Activated B cell treated with CpG ODN at 0.5 μM for 24 hours (primary cell): ENCODE data around the gene STK10. TPM values are rescaled to one million over a fixed set of nuclear protein-coding genes. Genes with fewer than 3 reads are reported as not detected.
A peak's percentile ranks its signal among the peaks of the same experiment; 100 is the strongest.

Experiments used
- ATAC-seq: fragments of 200-7000 bp; cut with Tn5 transposase; one replicate; pipeline ENCODE4 v1.10.0; 2021; ENCODE audit warnings: low read depth, mild to moderate bottlenecking, moderate library complexity
- CTCF ChIA-PET: fragments of 350-600 bp; sonication (Branson Sonifier 250); formaldehyde crosslinking; loops from one replicate; lab custom pipeline; 2021; ENCODE audit warnings: antibody characterized with exemption; lab: Charles Lee
- POLR2A ChIA-PET: fragments of 350-600 bp; sonication (Branson Sonifier 250); formaldehyde crosslinking; loops from one replicate; lab custom pipeline; 2021; ENCODE audit warnings: antibody characterized with exemption; lab: Charles Lee
- DNase-seq: peaks from one replicate; pipeline ENCODE4 v3.0.0; 2022
- H3K27ac Mint-ChIP-seq: one replicate; pipeline ENCODE4 v1.8.0; 2020; ENCODE audit warnings: mixed read lengths
- H3K27me3 Mint-ChIP-seq: one replicate; pipeline ENCODE4 v1.8.0; 2021; ENCODE audit warnings: mixed read lengths
- H3K36me3 Mint-ChIP-seq: one replicate; pipeline ENCODE4 v1.8.0; 2021; ENCODE audit warnings: low read depth, mixed read lengths
- H3K4me1 Mint-ChIP-seq: one replicate; pipeline ENCODE4 v1.8.0; 2021; ENCODE audit warnings: mixed read lengths
- H3K4me3 Mint-ChIP-seq: one replicate; pipeline ENCODE4 v1.8.0; 2020; ENCODE audit warnings: mild to moderate bottlenecking, mixed read lengths
- H3K9me3 Mint-ChIP-seq: one replicate; pipeline ENCODE4 v1.8.0; 2020; ENCODE audit warnings: mixed read lengths
- intact Hi-C: fragments of 100-400 bp; cut with micrococcal nuclease; formaldehyde crosslinking; loops from one replicate; pipeline ENCODE4 v1.15.1; 2024
- total RNA-seq: library from RNA; stranded (reverse); gene quantifications from 2 replicates; pipeline ENCODE4 v1.2.3, GENCODE V29; 2022
- TF ChIP-seq, protein P1 (sequence below): fragments of 200-600 bp; IDR thresholded peaks from one replicate; pipeline ENCODE4 v1.8.0; 2022; ENCODE audit warnings: antibody characterized with exemption, mild to moderate bottlenecking

The STK10 gene
- total RNA-seq, 1 donor from 2014 or later, result 276 TPM

GRCh38 chr5:172183881-172184280 is 4.1 kb downstream of the STK10 start:
- H3K4me1 Mint-ChIP-seq, result peaks cover 76% of the 10 kb centered on the region
- DNase-seq (no peak), ATAC-seq (no peak)
- TF ChIP-seq, protein P1, sequence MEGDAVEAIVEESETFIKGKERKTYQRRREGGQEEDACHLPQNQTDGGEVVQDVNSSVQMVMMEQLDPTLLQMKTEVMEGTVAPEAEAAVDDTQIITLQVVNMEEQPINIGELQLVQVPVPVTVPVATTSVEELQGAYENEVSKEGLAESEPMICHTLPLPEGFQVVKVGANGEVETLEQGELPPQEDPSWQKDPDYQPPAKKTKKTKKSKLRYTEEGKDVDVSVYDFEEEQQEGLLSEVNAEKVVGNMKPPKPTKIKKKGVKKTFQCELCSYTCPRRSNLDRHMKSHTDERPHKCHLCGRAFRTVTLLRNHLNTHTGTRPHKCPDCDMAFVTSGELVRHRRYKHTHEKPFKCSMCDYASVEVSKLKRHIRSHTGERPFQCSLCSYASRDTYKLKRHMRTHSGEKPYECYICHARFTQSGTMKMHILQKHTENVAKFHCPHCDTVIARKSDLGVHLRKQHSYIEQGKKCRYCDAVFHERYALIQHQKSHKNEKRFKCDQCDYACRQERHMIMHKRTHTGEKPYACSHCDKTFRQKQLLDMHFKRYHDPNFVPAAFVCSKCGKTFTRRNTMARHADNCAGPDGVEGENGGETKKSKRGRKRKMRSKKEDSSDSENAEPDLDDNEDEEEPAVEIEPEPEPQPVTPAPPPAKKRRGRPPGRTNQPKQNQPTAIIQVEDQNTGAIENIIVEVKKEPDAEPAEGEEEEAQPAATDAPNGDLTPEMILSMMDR, result no peak
- intact Hi-C loops, result loop anchor here (10.0 kb wide), 1 partner anchor 771 kb away; the partner anchor contains the start of gene RPL26L1
- no peaks in the 10 kb centered on the region for H3K9me3 Mint-ChIP-seq
- CTCF ChIA-PET, result interaction anchor here (1.1 to 5.6 kb wide), 2 partner anchors 10 to 110 kb away, joined by 3 to 48 read pairs; no protein-coding TSS in a partner anchor
- POLR2A ChIA-PET, result interaction anchor here (0.5 to 8.4 kb wide), 4 partner anchors 9 to 588 kb away, joined by 3 to 184 read pairs (median 7); no protein-coding TSS in a partner anchor
- H3K4me3 Mint-ChIP-seq, result no peak overlapping the region
- no peaks in the 10 kb centered on the region for H3K27me3 Mint-ChIP-seq
- peaks cover 44% of the 10 kb centered on the region for H3K36me3 Mint-ChIP-seq
- H3K27ac Mint-ChIP-seq, result peak overlapping the region; percentile 97

DNA sequence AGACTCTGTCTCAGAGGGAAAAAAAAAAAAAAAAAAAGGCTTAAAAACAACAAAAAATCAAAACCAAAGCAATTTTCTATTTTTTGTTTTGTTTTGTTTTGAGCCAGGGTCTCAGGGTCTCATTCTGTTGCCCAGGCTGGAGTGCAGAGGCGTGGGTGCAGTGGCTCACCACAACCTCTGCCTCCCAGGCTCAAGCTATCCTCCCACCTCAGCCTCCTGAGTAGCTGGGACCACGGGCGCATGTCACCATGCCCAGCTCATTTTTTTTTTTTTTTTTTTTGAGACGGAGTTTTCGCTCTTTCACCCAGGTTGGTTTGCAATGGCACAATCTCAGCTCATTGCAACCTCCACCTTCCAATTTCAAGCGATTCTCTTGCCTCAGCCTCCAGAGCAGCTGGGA is 5.7 kb downstream of the STK10 start:
- TF ChIP-seq, protein P1, result no peak
- H3K27me3 Mint-ChIP-seq, result no peaks in the 10 kb centered on the region
- H3K27ac Mint-ChIP-seq, result no peak overlapping the region
- H3K36me3 Mint-ChIP-seq, result peaks cover 51% of the 10 kb centered on the region
- ChIA-PET POLR2A (interaction anchor here (0.6 to 8.4 kb wide), 6 partner anchors 8 to 71 kb away, joined by 3 to 184 read pairs (median 4); no protein-coding TSS in a partner anchor), CTCF (no interaction called here)
- no peak overlapping the region for H3K4me3 Mint-ChIP-seq
- no peak for ATAC-seq
- peaks cover 89% of the 10 kb centered on the region for H3K4me1 Mint-ChIP-seq
- intact Hi-C loops, result loop anchor here (10.0 kb wide), 1 partner anchor 773 kb away; the partner anchor contains the start of gene RPL26L1
- DNase-seq, result no peak
- H3K9me3 Mint-ChIP-seq, result no peaks in the 10 kb centered on the region

DNA sequence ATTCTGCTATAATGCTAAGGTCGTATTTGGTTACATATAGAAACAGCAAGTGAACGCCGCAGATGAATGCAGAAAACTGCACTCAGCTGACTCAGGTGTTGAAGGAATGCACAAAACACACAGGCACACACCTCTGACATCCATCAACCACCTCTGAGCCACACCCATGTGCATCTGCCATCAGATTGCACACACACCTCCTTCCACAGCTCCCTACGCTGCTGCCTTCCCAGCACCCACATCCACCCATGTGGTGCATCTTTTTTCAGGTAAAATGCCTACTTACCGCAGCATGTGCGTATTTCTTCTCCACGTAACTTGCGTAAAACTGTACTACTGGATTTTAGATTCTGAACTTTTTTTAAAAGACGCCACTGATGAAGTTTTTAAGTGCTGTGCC is 7.1 kb downstream of the STK10 start:
- Mint-ChIP-seq H3K4me3 (peak overlapping the region; percentile 52), H3K4me1 (peaks cover 90% of the 10 kb centered on the region), H3K36me3 (peaks cover 51% of the 10 kb centered on the region), H3K27ac (peak overlapping the region; percentile 80), H3K9me3 (no peaks in the 10 kb centered on the region), H3K27me3 (no peaks in the 10 kb centered on the region)
- intact Hi-C loops, result loop anchor here (10.0 kb wide), 1 partner anchor 774 kb away; the partner anchor contains the start of gene RPL26L1
- TF ChIP-seq, protein P1, result no peak
- ChIA-PET POLR2A (interaction anchor here (0.5 to 1.8 kb wide), 4 partner anchors 37 to 133 kb away, joined by 3 to 9 read pairs (median 4); no protein-coding TSS in a partner anchor), CTCF (no interaction called here)
- no peak for DNase-seq
- ATAC-seq, result no peak

DNA sequence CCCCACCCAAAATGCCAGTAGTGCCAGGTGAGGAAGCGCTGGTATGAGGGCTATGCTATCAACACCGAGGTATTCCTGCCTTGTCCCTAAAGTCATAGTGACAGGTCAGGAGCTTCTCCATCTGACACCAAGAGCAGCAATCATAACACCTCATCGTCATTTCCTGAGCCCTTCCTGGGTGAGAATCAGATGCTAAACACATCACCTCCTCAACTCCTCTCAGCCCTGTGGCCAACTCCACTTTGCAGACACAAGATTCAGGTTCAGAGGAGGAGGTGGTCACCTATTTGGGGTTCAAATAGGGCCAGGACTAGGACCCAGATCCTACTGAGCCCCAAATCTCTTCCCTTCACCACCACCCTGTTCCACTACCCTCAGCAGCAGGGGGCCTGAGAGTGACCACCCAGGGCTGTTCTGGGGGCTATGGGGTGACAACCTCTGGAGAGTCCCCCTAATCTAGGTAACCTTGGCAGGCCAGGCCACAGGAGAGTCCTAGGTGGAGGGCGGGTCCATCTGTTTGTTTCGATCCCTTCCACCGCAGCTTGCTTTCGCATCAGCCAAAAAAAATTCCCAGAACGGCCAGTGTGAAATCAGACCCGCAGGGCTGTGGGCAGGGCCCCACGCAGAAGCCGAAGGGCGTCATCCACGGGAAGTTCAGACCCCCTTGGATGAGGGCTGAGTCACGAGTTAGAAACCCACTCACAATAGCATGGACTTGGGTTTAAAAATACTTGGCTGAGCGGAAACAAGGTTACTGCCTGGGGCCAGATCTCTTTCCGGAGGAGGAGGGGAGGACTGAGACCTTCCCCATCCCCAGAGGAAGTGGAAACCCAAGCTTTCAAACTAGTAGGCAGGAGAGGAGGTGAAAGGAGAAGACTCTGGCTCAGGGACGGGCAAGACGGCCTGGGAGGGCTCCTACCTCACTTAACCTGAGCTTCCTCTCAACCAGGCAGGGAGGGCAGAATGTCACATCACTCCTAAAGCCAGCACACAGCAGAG is 8.7 kb downstream of the STK10 start:
- TF ChIP-seq, protein P1, result no peak
- intact Hi-C loops, result loop anchor here (1.0 kb wide), 1 partner anchor 8 kb away; no protein-coding TSS in a partner anchor
- ChIA-PET CTCF (interaction anchor here (1.4 to 2.1 kb wide), 2 partner anchors 9 to 68 kb away, joined by 4 to 8 read pairs; partner anchors contain the start of gene STK10), POLR2A (interaction anchor here (0.5 to 2.9 kb wide), 11 partner anchors 8 to 582 kb away, joined by 3 to 25 read pairs (median 5); partner anchors contain the start of genes FBXW11 and STK10)
- peak overlapping the region; percentile 96 for H3K27ac Mint-ChIP-seq
- no peak for DNase-seq
- H3K36me3 Mint-ChIP-seq, result peaks cover 47% of the 10 kb centered on the region
- no peaks in the 10 kb centered on the region for H3K9me3 Mint-ChIP-seq
- ATAC-seq, result peak; percentile 10
- H3K4me1 Mint-ChIP-seq, result peaks cover 90% of the 10 kb centered on the region
- H3K27me3 Mint-ChIP-seq, result no peaks in the 10 kb centered on the region
- H3K4me3 Mint-ChIP-seq, result peak overlapping the region; percentile 78
